Fibroblast of villous mesenchyme (primary cell): ENCODE results near the gene CSTA. TPM values are rescaled to one million over a fixed set of nuclear protein-coding genes. Genes with fewer than 3 reads are reported as not detected.

Experiments used
- DNase-seq: peaks from one replicate; pipeline ENCODE4 v3.0.0-alpha.2; 2010; ENCODE audit warnings: low read depth
- H3K4me3 ChIP-seq: 2 replicates; pipeline ENCODE4 v1.5.1; 2011; ENCODE audit warnings: low read depth, mild to moderate bottlenecking, low read length
- total RNA-seq: library from RNA; depleted of rRNA; stranded (reverse); fragments of >200 nt; gene quantifications from 2 replicates; pipeline ENCODE4 v1.2.3, GENCODE V29; 2012
- TF ChIP-seq, protein P1 (sequence below): IDR thresholded peaks from 2 replicates; pipeline ENCODE4 v1.5.1; 2012; ENCODE audit warnings: low read depth, mild to moderate bottlenecking, low read length; ENCODE audit not compliant: insufficient read depth

Gene CSTA
- total RNA-seq, 1 donor: not detected

- TF ChIP-seq, protein P1, sequence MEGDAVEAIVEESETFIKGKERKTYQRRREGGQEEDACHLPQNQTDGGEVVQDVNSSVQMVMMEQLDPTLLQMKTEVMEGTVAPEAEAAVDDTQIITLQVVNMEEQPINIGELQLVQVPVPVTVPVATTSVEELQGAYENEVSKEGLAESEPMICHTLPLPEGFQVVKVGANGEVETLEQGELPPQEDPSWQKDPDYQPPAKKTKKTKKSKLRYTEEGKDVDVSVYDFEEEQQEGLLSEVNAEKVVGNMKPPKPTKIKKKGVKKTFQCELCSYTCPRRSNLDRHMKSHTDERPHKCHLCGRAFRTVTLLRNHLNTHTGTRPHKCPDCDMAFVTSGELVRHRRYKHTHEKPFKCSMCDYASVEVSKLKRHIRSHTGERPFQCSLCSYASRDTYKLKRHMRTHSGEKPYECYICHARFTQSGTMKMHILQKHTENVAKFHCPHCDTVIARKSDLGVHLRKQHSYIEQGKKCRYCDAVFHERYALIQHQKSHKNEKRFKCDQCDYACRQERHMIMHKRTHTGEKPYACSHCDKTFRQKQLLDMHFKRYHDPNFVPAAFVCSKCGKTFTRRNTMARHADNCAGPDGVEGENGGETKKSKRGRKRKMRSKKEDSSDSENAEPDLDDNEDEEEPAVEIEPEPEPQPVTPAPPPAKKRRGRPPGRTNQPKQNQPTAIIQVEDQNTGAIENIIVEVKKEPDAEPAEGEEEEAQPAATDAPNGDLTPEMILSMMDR: no peak
- DNase-seq: no peak
Measured at GRCh38 chr3:122389197-122389596, 64.1 kb downstream of the CSTA start.

GRCh38 chr3:122389892-122390291, 64.8 kb downstream of the CSTA start:
- no peak overlapping the region for H3K4me3 ChIP-seq
- TF ChIP-seq, protein P1: no peak
- no peak for DNase-seq

More at GRCh38 chr3:122389197-122389596, 64.1 kb downstream of the CSTA start:
- no peak overlapping the region for H3K4me3 ChIP-seq

- peak; percentile 35 for DNase-seq
Measured at GRCh38 chr3:122390665-122391064, 65.6 kb downstream of the CSTA start.

More at GRCh38 chr3:122390665-122391064, 65.6 kb downstream of the CSTA start:
- TF ChIP-seq, protein P1: no peak
- H3K4me3 ChIP-seq: no peak overlapping the region

Other genes with a start within 250 kb of the CSTA start
- gene CASR, start 141.6 kb upstream of the CSTA start, total RNA-seq: not detected in 2 replicates
- gene MIX23, start 58.0 kb downstream of the CSTA start, total RNA-seq: 29.0 and 36.3 TPM in 2 replicates
- gene FAM162A, start 58.9 kb downstream of the CSTA start, total RNA-seq: 4.2 and 7.3 TPM in 2 replicates
- gene WDR5B, start 90.8 kb downstream of the CSTA start, total RNA-seq: 5.2 and 6.9 TPM in 2 replicates
- gene KPNA1, start 189.7 kb downstream of the CSTA start, total RNA-seq: 32.2 and 44.0 TPM in 2 replicates
- gene PARP9, start 239.1 kb downstream of the CSTA start, total RNA-seq: 21.3 and 34.5 TPM in 2 replicates
- 25.1 and 36.7 TPM in 2 replicates for gene DTX3L, start 239.1 kb downstream of the CSTA start, total RNA-seq